Measurements from ENCODE around the gene HOXD12.

The HOXD12 gene

DNA sequence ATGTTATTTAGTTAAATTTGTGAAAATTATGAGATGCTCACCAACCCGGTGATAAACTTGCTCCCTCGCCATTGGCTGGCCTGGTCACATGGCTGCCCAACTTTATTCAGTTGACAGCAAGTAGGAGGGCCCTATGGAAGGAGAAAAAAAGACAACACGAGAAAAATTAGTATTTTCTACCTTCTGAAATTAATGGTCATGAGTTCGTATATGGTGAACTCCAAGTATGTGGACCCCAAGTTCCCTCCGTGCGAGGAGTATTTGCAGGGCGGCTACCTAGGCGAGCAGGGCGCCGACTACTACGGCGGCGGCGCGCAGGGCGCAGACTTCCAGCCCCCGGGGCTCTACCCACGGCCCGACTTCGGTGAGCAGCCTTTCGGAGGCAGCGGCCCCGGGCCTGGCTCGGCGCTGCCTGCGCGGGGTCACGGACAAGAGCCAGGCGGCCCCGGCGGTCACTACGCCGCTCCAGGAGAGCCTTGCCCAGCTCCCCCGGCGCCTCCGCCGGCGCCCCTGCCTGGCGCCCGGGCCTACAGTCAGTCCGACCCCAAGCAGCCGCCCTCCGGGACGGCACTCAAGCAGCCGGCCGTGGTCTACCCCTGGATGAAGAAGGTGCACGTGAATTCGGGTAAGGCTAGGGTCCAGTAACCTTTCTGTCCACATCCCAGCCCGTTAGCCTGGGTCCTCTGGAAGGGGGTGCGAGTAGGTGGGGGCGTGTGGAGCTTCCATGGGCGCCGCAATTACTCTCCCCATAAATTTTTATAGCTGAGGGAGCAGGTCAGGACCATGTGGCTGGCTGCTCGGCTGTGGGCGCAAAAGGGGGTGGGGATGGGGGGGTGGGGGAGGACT, 52.1 kb downstream of the HOXD12 start, which contains the start of gene HOXD4:
HOXD4 (plus strand) TSS at position 109 of the 846 bp plus-strand sequence; CDS start at position 193, 84 bp downstream.
- no peak for DNase-seq

All from GF-D8 (cell line).